Anterior cingulate cortex (tissue), 58 donors: ENCODE results near the gene RRM1.
A peak's percentile ranks its signal among the peaks of the same experiment; 100 is the strongest.
"Not testable (repeated sequence)": the region's sequence is repeated elsewhere in the genome, so short reads cannot be mapped to it uniquely, and the experiment has no call there.

Source experiments
- DNase-seq, 58 donors: peaks; one replicate each; lab custom pipeline; 2025; lab: John Stamatoyannopoulos, UW

RRM1 gene

GRCh38 chr11:4127357-4127756, 32.8 kb downstream of the RRM1 start:
- no peak for DNase-seq

- DNase-seq, result not testable (repeated sequence)
Observed at GRCh38 chr11:4130219-4130618, 35.6 kb downstream of the RRM1 start.

GRCh38 chr11:4134806-4135205, 40.2 kb downstream of the RRM1 start:
- DNase-seq, result no peak

- DNase-seq, result no peak
Observed at GRCh38 chr11:4138497-4138896, 43.9 kb downstream of the RRM1 start.

- no peak for DNase-seq
Observed at GRCh38 chr11:4140067-4140636, 45.6 kb downstream of the RRM1 start.

GRCh38 chr11:4146070-4146771, 51.6 kb downstream of the RRM1 start:
- no peak for DNase-seq

- DNase-seq, result no peak
Observed at GRCh38 chr11:4146772-4147098, 52.1 kb downstream of the RRM1 start.

- DNase-seq, result no peak
Observed at GRCh38 chr11:4154503-4154902, 59.9 kb downstream of the RRM1 start.

- no peak for DNase-seq
Observed at GRCh38 chr11:4156571-4156970, 62.0 kb downstream of the RRM1 start.

- DNase-seq, result not testable (repeated sequence)
Observed at GRCh38 chr11:4158818-4159217, 64.2 kb downstream of the RRM1 start.

DNA sequence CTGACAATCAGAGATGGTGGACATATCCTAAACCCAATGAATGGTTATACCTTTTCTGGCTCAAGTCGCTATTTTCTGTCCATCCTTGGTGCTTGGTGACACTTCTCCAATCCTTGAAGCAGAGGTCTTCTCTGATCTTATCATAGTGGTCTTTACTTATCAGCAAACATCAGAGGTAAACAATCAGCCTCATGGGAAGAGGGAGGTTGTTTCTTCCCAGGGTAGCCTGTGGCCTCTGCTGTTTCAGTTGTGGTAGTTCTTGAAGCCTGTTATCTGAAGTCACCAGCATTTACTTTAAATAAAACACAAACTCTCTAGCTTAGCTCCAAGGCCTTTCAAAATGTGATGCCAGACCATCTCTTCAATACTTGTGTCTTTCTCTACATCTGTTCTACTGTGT, 66.7 kb downstream of the RRM1 start:
- no peak for DNase-seq

DNA sequence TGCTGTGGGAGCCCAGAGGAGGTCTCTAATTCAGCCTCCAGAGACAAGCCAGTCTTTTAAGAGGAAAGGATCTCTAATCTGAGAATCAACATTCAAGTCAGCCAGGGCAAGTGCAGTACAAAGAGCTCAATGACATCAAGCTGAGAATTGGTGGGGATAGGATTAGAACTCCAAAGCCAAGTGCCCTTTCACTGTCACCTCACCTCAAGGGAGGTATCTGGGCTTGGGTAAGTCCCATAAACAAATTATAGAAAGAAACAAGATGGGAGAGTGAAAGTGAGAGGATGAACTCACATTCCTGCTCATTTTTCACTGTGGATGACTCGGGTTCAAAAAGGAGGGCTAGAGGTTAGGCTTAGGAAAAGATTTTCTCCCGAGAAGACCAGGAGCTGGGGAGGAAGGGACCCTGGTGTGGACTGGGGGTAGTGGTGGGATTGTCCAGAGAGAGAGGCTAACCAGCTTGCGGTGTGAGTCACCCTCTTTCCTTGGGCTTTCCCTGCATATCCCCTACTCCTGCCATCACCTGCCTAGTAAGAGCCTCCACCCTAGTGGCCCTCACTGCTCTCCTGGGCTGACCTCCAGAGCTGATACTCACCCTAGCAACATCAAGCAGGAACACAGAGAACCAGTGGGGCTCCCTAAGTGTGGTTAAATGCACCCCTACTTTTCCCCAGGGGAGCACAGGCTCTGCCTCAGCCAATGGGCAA, 70.4 kb downstream of the RRM1 start:
- DNase-seq, result no peak

GRCh38 chr11:4167292-4167691, 72.7 kb downstream of the RRM1 start:
- DNase-seq, result no peak

- DNase-seq, result no peak
Observed at GRCh38 chr11:4167758-4168157, 73.2 kb downstream of the RRM1 start.

GRCh38 chr11:4175620-4176350, 81.2 kb downstream of the RRM1 start:
- DNase-seq, result not testable (repeated sequence)

DNA sequence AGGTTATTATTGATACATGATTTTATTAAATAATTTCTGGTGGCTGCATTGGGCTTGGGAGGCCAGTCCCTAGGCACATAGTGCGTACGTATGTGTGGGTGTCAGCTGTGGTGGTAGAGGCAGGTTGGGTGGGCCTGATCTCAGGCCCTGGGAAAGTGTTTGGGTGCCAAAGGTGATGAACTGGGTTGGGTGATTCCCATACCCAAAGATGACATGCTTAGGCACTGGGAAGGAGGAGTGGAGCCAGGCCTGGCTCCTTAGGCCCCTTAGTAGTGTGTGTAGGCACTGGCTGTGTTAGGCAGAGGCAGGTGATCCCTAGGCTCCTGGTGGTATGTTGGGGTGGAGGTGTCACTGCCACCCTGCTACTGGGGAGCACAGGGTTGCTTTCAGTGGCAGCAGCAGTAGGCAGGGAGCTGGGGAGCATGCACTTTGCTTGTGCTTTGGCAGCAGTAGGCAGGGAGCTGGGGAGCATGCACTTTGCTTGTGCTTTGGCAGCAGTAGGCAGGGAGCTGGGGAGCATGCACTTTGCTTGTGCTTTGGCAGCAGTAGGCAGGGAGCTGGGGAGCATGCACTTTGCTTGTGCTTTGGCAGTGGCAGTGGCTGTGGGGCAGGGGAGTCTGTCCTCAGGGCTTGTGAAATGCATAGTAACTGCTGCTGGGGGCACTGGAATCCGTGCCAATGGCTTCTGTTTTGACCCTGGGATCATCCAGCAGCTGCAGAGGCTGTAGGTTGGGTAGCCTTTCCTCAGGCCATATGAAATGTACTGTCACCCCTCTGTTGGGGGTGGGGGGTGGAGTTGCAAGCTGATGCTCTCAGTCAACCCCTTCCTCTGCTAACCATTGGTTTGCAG, 84.4 kb downstream of the RRM1 start:
- DNase-seq, result no peak

DNA sequence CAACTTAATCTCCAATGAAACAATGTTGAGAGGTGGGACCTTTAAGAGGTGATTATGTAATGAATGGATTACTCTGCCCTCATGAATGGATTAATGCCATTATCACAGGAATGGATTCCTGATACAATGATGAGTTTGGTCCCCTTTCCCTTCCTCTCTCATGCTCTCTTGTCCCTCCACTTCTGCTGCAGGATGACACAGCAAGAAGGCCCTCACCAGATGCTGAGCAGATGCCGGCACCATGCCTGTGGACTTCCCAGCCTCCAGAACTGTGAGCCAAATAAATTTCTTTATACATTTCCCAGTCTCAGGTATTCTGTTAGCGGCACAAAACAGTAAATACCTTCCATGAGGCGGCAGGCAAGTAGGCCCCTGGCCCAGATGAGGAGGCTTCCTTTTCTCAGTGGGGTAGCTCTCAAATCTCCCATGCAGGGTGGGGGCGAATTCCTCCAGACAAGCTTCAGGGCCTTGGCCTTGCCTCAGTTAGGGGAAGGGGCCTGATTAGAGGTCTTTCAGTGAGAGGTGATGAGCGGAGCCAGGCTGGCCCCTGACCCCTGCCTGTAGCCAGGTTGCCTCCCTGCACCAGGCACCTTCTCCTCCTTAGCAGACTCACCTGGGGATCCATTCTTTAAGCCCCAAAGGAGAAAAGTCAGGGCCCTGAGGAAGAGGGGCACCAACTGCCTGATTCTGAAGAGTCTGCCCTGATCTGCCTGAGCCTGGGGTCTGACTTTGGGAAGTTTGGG, 86.0 kb downstream of the RRM1 start:
- DNase-seq, result no peak

DNA sequence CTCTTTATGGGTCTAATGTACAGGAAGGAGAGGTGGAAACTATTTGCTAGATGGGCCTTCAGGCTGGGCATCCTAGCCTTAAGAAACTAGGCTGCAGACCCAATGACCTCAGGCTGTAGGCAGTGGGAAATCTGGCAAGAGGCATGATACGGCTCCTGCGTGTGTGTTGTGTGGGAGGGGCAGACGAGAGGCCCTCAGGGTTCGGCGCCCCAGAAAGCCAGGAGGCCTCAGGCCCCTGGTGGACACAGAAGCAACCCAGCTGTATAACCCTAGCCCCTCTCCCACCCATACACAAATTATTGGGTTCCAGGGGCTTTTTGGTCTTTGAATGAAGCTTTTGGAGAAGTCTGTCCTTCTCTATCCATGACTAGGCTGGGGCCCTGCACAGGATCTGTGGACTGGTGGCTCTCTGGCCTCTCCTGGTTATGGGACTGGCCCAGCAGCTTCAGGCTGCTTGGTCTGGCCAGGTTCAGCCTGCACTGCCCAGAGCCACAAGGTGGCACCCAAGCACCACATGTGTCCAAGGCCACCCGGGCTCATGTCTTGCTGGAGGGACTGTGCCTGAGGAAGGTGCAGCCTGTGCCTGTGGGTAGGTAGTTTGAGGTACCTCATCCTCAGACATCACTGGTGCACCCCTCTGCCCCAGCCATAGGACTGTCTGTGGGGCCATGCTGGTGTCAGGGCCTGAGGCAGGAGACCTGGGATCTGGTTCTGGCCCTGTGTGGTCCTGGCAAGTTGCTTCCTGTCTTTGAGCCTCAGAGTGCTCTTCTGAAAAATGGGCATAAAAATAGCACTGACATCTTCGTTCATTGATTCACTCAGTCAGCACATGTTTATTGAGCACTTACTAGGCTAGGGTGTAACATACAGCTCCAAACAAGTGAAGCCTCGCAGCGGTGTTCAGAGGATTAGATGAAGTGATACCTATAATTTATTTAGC, 87.5 kb downstream of the RRM1 start:
- peak in 36 of 58 donors; percentile 5 to 62 (median 24) for DNase-seq
